DMS53 treated with DMSO at 0.1 percent for 48 hours (cell line): Measurements from ENCODE around the gene MYO9B.

ENCODE experiments used
- DNase-seq: peaks from one replicate; lab custom pipeline; 2025; ENCODE audit not compliant: unreplicated experiment; lab: John Stamatoyannopoulos, UW

The MYO9B gene

GRCh38 chr19:17112271-17112670 lies 36.7 kb downstream of the MYO9B start:
- DNase-seq, result no peak

- DNase-seq, result no peak
Observed at GRCh38 chr19:17112700-17113099, 37.1 kb downstream of the MYO9B start.

DNA sequence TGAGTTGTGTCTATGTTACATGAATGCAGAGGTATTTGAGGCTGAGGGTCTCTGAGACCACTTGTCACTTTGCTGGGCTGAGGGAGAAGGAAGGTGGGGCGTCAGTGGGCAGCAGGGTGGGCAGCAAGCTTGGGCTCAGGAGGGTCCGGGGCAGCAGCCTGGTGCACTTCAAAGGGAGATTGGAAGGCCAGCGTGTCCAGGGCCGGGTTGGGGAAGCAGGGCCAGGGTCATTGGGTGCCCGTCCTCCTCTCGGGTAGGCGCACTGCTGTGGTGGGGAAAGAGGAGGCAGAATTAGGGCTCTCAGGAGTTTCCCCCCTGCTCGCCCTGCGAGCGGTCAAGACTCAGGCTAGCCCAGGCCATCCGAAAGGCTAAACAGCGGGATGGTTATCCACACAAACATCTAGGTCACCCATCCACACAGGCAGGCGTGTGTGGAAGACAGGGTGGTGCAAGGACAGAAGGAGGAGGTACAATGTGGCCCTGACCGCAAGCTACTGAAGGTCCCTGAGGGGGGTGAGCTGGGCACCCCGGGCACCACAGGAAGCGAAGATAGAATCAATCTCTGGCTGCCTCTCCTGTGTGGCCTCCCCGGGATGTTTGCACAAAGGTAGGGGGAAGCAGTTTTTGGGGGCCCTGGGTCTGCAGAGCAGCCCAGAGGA lies 37.7 kb downstream of the MYO9B start:
- no peak for DNase-seq

DNA sequence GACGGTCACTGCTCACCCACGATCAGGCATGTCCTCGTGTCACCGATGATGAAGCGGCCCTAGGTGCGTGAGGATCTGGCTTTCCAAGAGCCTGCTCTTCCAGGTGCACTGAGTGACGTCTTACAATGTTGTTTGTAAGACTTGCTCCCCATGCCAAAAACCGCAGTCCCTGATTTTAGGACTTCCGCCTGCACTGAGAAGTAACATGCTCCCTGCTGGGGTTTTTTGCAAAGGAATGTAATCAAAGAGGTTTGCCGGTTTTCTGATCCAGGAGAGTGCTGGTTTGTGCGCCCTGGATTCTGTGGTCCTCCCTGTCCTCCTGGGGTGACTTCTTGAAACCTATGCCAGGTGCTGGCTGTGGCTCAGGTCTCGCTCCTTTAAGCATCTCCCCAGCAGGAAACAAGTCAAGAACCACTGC lies 38.8 kb downstream of the MYO9B start:
- no peak for DNase-seq

DNA sequence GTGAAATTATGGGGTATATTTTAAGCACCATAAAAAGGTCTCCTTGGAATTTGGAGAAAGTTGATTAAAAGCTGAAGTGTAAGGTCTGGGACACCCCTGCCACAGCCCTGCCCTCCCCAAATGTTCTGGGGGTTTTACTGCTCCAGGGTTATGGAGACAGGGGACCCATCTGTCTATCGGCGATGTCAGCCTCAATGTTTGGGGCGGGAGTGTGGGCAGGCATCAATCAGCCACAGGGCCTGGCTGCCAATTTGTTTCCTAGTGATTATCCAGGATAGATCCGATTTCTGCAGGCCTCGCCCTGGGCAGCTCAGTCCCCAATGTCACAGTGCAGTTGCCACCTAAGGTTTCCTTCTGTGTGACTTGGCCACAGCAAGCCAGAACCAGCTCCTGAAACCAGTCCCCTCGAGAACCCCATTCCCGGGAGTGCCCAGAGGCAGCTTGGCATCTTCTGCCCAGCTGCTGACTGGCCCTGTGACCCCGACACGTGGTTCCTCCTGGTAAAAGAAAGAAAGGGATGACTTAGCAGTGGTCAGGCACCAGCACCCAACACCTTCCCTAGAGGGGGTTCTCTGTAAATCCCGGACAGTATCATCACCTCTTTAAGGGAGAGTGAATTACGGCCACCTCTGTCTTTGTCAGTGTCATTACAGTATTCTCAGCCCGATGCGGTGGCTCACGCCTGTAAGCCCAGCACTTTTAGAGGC lies 41.6 kb downstream of the MYO9B start:
- no peak for DNase-seq

GRCh38 chr19:17118957-17119356 lies 43.4 kb downstream of the MYO9B start:
- no peak for DNase-seq

DNA sequence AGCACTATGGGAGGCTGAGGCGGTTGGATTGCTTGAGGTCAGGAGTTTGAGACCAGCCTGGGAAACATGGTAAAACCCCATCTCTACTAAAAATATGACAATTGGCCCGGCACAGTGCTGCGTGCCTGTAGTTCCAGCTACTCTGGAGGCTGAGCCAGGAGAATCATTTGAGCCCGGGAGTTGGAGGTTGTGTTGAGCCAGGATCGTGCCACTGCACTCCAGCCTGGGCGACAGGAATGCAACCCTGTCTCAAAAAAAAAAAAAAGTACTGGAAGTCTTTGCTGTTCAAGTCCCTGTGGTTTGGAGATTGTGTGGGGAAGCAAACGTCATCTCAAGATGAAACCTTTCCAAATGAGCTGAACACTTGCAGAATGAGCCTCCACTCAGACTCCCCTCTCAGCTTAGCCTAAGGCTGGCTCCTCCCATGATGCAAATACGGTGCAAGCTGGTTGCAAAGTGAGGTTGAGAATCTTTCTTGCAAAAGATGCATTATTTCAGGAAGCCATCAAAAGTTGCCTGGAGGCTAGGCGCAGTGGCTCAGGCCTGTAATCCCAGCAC lies 46.2 kb downstream of the MYO9B start:
- no peak for DNase-seq

GRCh38 chr19:17123041-17123440 lies 47.5 kb downstream of the MYO9B start:
- no peak for DNase-seq

- no peak for DNase-seq
Observed at GRCh38 chr19:17124025-17124424, 48.4 kb downstream of the MYO9B start.

- no peak for DNase-seq
Observed at GRCh38 chr19:17125062-17125727, 49.6 kb downstream of the MYO9B start.

DNA sequence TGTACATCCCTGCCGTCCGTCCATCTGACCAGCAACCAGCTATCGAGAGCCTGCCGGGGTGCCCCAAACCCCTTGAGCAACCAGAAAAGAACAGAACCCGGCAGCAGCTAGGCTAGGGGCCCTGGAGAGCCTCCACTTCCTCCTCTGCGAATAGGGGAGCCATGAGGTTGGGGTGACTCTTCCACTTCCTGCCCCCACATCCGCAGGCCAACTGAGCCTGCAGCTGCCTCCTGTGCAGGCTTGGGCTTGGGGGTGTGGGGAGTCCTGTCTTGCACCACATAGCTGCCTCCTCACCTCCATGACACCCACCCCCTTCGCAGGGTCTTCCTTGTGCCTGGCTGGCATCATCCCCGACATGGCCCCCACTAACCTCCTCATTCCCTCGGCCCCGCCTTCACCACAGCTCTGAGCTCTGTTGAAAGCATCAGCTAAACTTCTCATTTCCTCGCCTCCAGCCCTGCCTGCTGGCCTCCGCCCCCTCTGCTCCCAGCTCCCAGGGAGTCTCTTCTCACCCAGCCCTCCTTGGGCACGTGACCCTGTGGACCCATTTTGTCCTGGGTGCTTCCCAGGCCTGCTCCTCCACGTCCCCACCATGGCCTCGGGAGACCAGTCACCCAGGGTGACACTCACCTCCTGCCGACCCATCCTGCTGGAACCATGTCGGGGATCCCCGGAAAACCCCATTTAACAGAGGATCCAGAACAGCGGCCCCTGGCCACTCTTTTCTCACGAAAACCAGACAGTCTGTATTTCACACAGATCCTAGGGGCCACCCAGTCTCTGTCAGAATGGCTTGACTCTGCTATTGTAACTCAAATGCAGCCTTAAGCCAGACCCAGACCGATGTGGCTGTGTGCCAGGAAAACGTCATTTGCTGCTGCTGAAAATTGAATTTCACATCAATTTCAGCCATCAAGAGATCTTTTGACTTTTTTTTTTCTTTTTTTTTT lies 50.4 kb downstream of the MYO9B start:
- no peak for DNase-seq

DNA sequence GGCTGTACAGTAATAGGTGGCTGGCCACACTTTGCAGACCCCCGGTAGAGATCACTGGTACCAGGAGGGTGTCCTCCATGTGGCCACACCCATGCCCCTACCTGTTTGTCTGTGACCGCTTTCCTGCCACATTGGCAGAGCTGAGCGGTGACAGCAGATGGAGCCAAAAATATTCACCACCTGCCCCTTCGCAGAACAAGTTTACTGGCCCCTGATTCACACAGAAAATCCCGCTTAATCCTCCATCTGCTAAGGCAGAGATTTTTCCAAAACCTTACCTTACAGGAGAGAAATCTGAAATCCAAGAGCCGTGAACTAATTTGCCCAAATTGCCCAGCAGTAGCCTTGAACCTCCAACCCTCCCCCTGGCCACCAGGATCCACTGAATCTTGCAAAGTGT lies 52.1 kb downstream of the MYO9B start:
- no peak for DNase-seq

DNA sequence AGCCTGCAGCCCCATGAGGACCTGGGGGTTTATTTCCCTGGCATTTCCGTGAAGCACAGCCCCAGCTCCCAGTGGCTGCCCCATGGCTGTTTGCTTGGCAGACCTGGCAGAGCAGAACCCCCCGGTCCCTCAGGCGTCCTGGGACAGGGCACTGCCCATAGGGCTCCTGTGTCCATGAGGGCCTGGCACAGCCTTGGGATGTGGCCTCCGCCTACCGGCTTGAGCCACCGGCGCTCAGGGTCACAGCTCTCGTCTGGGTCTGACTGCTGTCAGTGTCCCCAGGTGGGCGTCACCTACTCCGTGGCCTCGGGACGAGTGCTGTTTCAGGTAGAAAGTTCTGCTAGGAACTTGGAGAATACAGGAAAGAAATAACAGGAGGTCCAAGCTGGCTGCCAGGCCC lies 52.8 kb downstream of the MYO9B start:
- no peak for DNase-seq

- DNase-seq, result no peak
Observed at GRCh38 chr19:17128820-17129219, 53.2 kb downstream of the MYO9B start.

- no peak for DNase-seq
Observed at GRCh38 chr19:17129377-17129776, 53.8 kb downstream of the MYO9B start.

DNA sequence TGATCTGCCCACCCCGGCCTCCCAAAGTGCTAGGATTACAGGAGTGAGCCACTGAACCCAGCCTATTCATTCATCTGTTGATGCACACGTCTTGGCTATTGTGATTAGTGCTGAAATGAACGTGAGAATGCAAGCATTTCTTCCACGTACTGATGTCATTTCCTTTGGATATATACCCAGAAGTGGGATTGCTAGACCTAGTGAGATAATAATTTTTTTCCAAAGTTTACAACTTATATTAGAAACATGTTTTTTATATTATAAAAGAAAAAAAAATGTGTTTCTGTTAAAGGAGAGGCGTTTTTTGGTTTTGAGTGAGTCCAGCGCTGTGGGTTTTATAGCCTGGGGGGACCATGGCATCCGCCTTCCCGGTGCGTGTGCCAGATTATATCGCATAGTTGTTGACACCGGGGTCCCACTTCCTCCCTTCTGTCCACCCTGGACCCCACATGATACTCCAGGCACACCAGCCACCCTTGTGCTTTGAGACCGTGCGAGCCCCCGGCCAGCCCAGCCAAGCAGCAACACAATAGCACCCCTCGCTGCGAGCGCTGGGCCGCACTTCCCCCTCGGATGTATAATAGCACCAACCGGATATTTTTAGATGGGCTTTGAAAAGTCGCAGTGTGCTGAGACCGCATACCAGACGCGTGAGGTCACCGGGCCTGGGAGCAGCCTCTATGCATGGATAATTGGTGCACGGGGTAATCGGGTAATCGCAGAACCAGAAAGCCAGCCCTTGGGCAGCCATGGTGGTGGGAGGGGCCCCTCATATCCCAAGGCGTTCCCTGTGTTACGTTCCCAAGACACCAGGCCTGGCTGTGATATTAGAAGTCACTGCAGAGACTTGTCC lies 59.6 kb downstream of the MYO9B start:
- no peak for DNase-seq

DNA sequence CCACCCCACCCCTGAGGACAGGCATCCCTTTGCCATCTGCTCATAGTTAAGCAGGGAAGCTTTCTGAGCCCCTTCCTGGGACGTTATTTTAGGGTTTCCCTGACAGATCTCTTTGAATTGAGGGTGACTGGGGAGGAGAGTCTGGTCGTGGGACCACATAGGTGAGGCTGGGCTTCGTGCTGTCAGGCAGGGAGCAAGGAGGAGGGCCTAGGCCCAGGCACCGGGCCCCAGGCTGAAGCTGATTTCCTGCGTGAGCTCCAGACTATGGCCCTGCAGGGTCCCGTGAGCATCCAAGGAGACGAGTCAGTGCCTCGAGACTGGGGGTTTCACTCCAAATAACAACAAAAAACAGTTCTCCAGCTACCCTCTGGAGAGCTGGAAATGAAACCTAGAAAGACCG lies 60.4 kb downstream of the MYO9B start:
- no peak for DNase-seq

DNA sequence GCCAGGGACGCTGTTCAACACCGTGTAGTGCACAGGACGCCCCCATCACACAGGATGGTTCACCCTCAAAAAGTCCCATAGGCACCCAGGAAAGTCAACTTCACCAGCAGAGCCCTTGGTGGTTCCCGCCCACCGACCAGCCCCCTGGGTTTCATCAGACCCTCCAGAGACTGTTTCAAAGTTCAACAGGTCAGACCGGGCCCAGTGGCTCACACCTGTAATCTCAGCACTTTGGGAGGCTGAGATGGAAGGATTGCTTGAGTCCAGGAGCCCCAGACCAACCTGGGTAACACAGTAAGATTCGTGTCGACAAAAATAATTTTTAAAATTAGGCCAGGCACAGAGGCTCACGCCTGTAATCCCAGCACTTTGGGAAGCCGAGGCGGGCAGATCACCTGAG lies 61.0 kb downstream of the MYO9B start:
- no peak for DNase-seq

- DNase-seq, result no peak
Observed at GRCh38 chr19:17137417-17137816, 61.8 kb downstream of the MYO9B start.
